ENCODE measurements around the gene GLIPR2.

Gene GLIPR2

GRCh38 chr9:36165826-36166167, 29.3 kb downstream of the GLIPR2 start:
- Histone ChIP-seq H3K18ac (ENCODE audit: low read depth in 1 of 2, low read length in 2 of 2) (peak overlapping the region in 1 of 2 experiments; percentile 28), H2BK15ac (ENCODE audit: low read depth, poor library complexity, severe bottlenecking) (no peak overlapping the region), H3K9ac (ENCODE audit: low read length) (peak overlapping the region; percentile 87), H3K79me1 (replicated peaks; ENCODE audit: low read length, poor library complexity, severe bottlenecking) (no peaks in the 10 kb centered on the region), H2BK5ac (ENCODE audit: low read depth, low read length, poor library complexity, severe bottlenecking) (no peak overlapping the region), H3K23ac (ENCODE audit: low read length in 2 of 2) (no peak overlapping the region), H3K4me2 (ENCODE audit: low read length, poor library complexity, severe bottlenecking) (no peak overlapping the region), H4K91ac (ENCODE audit: low read length) (no peak overlapping the region), H3K36me3 (ENCODE audit: control insufficient read depth in 1 of 2, insufficient read depth in 2 of 2, low read depth in 1 of 2, low read length in 2 of 2) (peaks cover 0 to 19% of the 10 kb centered on the region in 2 experiments), H2AFZ (ENCODE audit: low read depth, low read length) (no peak overlapping the region), H3K27ac (ENCODE audit: low read length, poor library complexity, severe bottlenecking) (no peak overlapping the region), H2BK120ac (ENCODE audit: low read depth, low read length) (peak overlapping the region; percentile 83), H3K4ac (ENCODE audit: low read depth in 1 of 2, low read length in 2 of 2) (no peak overlapping the region), H3K4me3 (ENCODE audit: insufficient read depth in 1 of 2, low read depth in 1 of 2, low read length in 2 of 2) (peak overlapping the region in 1 of 2 experiments; percentile 83), H3K4me1 (ENCODE audit: control insufficient read depth, insufficient read depth, low read depth, low read length) (peaks cover 32% of the 10 kb centered on the region), H2AK5ac (ENCODE audit: low read length, severe bottlenecking) (peak overlapping the region; percentile 76), H3K9me3 (ENCODE audit: control insufficient read depth, low read length) (no peaks in the 10 kb centered on the region), H3K27me3 (ENCODE audit: control insufficient read depth in 1 of 2, insufficient read depth in 1 of 2, low read length in 2 of 2) (no peaks in the 10 kb centered on the region), H2BK12ac (ENCODE audit: low read length in 2 of 2) (no peak overlapping the region), H3K14ac (ENCODE audit: low read length in 2 of 2) (no peak overlapping the region), H4K8ac (ENCODE audit: low read length) (peak overlapping the region; percentile 69)
- WGBS, result 65% methylated on average over 11 of the region's 12 CpGs
- peak; percentile 32 for DNase-seq

- peak overlapping the region; percentile 32 to 83 for H3K4me3 ChIP-seq (ENCODE audit: insufficient read depth in 1 of 2, low read depth in 1 of 2, low read length in 2 of 2)
- peaks cover 30% of the 10 kb centered on the region for H3K4me1 ChIP-seq (ENCODE audit: control insufficient read depth, insufficient read depth, low read depth, low read length)
- DNase-seq, result peak; percentile 80
- peak overlapping the region; percentile 65 for H3K4me2 ChIP-seq (ENCODE audit: low read length, poor library complexity, severe bottlenecking)
- peak overlapping the region in 1 of 2 experiments; percentile 42 for H2BK12ac ChIP-seq (ENCODE audit: low read length in 2 of 2)
- no peak overlapping the region for H3K27ac ChIP-seq (ENCODE audit: low read length, poor library complexity, severe bottlenecking)
- H2AFZ ChIP-seq (ENCODE audit: low read depth, low read length), result peak overlapping the region; percentile 54
- H3K23ac ChIP-seq (ENCODE audit: low read length in 2 of 2), result peak overlapping the region in 1 of 2 experiments; percentile 41
- peak overlapping the region; percentile 87 for H3K9ac ChIP-seq (ENCODE audit: low read length)
- H4K91ac ChIP-seq (ENCODE audit: low read length), result no peak overlapping the region
- peak overlapping the region; percentile 83 for H2BK120ac ChIP-seq (ENCODE audit: low read depth, low read length)
- peaks cover 0 to 25% of the 10 kb centered on the region in 2 experiments for H3K36me3 ChIP-seq (ENCODE audit: control insufficient read depth in 1 of 2, insufficient read depth in 2 of 2, low read depth in 1 of 2, low read length in 2 of 2)
- no peaks in the 10 kb centered on the region for H3K27me3 ChIP-seq (ENCODE audit: control insufficient read depth in 1 of 2, insufficient read depth in 1 of 2, low read length in 2 of 2)
- H3K4ac ChIP-seq (ENCODE audit: low read depth in 1 of 2, low read length in 2 of 2), result peak overlapping the region in 1 of 2 experiments; percentile 45
- WGBS, result 10% methylated on average over 49 of the region's 58 CpGs
- H3K18ac ChIP-seq (ENCODE audit: low read depth in 1 of 2, low read length in 2 of 2), result peak overlapping the region in 1 of 2 experiments; percentile 88
- H2BK5ac ChIP-seq (ENCODE audit: low read depth, low read length, poor library complexity, severe bottlenecking), result peak overlapping the region; percentile 24
- no peak overlapping the region for H2BK15ac ChIP-seq (ENCODE audit: low read depth, poor library complexity, severe bottlenecking)
- H4K8ac ChIP-seq (ENCODE audit: low read length), result peak overlapping the region; percentile 79
- no peak overlapping the region for H2AK5ac ChIP-seq (ENCODE audit: low read length, severe bottlenecking)
- no peaks in the 10 kb centered on the region for H3K9me3 ChIP-seq (ENCODE audit: control insufficient read depth, low read length)
- peak overlapping the region in 1 of 2 experiments; percentile 21 for H3K14ac ChIP-seq (ENCODE audit: low read length in 2 of 2)
- no peaks in the 10 kb centered on the region for H3K79me1 ChIP-seq (replicated peaks; ENCODE audit: low read length, poor library complexity, severe bottlenecking)
These were observed 29.8 kb downstream of the GLIPR2 start for GRCh38 chr9:36166168-36166927.

GRCh38 chr9:36169166-36169565, 32.6 kb downstream of the GLIPR2 start, which contains the start of gene CCIN:
Gene CCIN, plus strand, starts transcription at chr9:36169388. Its CDS starts 115 bp downstream, at chr9:36169503.
- H2BK5ac ChIP-seq (ENCODE audit: low read depth, low read length, poor library complexity, severe bottlenecking), result no peak within 1 kb of the TSS
- DNase-seq, result no peak
- no peak within 1 kb of the TSS for H3K4me2 ChIP-seq (ENCODE audit: low read length, poor library complexity, severe bottlenecking)
- 96% methylated on average over 6 of the region's 6 CpGs for WGBS
- H3K4me1 ChIP-seq (ENCODE audit: control insufficient read depth, insufficient read depth, low read depth, low read length), result peaks cover 13% of the 10 kb centered on the region
- H2BK12ac ChIP-seq (ENCODE audit: low read length in 2 of 2), result no peak within 1 kb of the TSS
- H4K91ac ChIP-seq (ENCODE audit: low read length), result no peak within 1 kb of the TSS
- H3K36me3 ChIP-seq (ENCODE audit: control insufficient read depth in 1 of 2, insufficient read depth in 2 of 2, low read depth in 1 of 2, low read length in 2 of 2), result peaks cover 0 to 22% of the 10 kb centered on the region in 2 experiments
- no peak within 1 kb of the TSS for H3K23ac ChIP-seq (ENCODE audit: low read length in 2 of 2)
- no peak within 1 kb of the TSS for H2BK120ac ChIP-seq (ENCODE audit: low read depth, low read length)
- no peaks in the 10 kb centered on the region for H3K27me3 ChIP-seq (ENCODE audit: control insufficient read depth in 1 of 2, insufficient read depth in 1 of 2, low read length in 2 of 2)
- no peak within 1 kb of the TSS for H4K8ac ChIP-seq (ENCODE audit: low read length)
- no peak within 1 kb of the TSS for H2AFZ ChIP-seq (ENCODE audit: low read depth, low read length)
- H3K4ac ChIP-seq (ENCODE audit: low read depth in 1 of 2, low read length in 2 of 2), result no peak within 1 kb of the TSS
- no peak within 1 kb of the TSS for H3K14ac ChIP-seq (ENCODE audit: low read length in 2 of 2)
- no peak within 1 kb of the TSS for H3K27ac ChIP-seq (ENCODE audit: low read length, poor library complexity, severe bottlenecking)
- H3K18ac ChIP-seq (ENCODE audit: low read depth in 1 of 2, low read length in 2 of 2), result no peak within 1 kb of the TSS
- no peaks in the 10 kb centered on the region for H3K9me3 ChIP-seq (ENCODE audit: control insufficient read depth, low read length)
- no peak within 1 kb of the TSS for H2AK5ac ChIP-seq (ENCODE audit: low read length, severe bottlenecking)
- H2BK15ac ChIP-seq (ENCODE audit: low read depth, poor library complexity, severe bottlenecking), result no peak within 1 kb of the TSS
- no peak within 1 kb of the TSS for H3K9ac ChIP-seq (ENCODE audit: low read length)
- H3K4me3 ChIP-seq (ENCODE audit: insufficient read depth in 1 of 2, low read depth in 1 of 2, low read length in 2 of 2), result no peak within 1 kb of the TSS
- no peaks in the 10 kb centered on the region for H3K79me1 ChIP-seq (replicated peaks; ENCODE audit: low read length, poor library complexity, severe bottlenecking)

- Histone ChIP-seq H3K27ac (ENCODE audit: low read length, poor library complexity, severe bottlenecking) (no peak overlapping the region), H2BK15ac (ENCODE audit: low read depth, poor library complexity, severe bottlenecking) (no peak overlapping the region), H2BK120ac (ENCODE audit: low read depth, low read length) (no peak overlapping the region), H2BK12ac (ENCODE audit: low read length in 2 of 2) (no peak overlapping the region), H2BK5ac (ENCODE audit: low read depth, low read length, poor library complexity, severe bottlenecking) (no peak overlapping the region), H4K8ac (ENCODE audit: low read length) (no peak overlapping the region), H2AK5ac (ENCODE audit: low read length, severe bottlenecking) (no peak overlapping the region), H3K9me3 (ENCODE audit: control insufficient read depth, low read length) (no peaks in the 10 kb centered on the region), H3K4me2 (ENCODE audit: low read length, poor library complexity, severe bottlenecking) (no peak overlapping the region), H3K23ac (ENCODE audit: low read length in 2 of 2) (no peak overlapping the region), H3K14ac (ENCODE audit: low read length in 2 of 2) (no peak overlapping the region), H3K4ac (ENCODE audit: low read depth in 1 of 2, low read length in 2 of 2) (no peak overlapping the region), H3K36me3 (ENCODE audit: control insufficient read depth in 1 of 2, insufficient read depth in 2 of 2, low read depth in 1 of 2, low read length in 2 of 2) (peaks cover 0 to 22% of the 10 kb centered on the region in 2 experiments), H3K18ac (ENCODE audit: low read depth in 1 of 2, low read length in 2 of 2) (no peak overlapping the region), H4K91ac (ENCODE audit: low read length) (no peak overlapping the region), H2AFZ (ENCODE audit: low read depth, low read length) (no peak overlapping the region), H3K4me3 (ENCODE audit: insufficient read depth in 1 of 2, low read depth in 1 of 2, low read length in 2 of 2) (no peak overlapping the region), H3K79me1 (replicated peaks; ENCODE audit: low read length, poor library complexity, severe bottlenecking) (no peaks in the 10 kb centered on the region), H3K4me1 (ENCODE audit: control insufficient read depth, insufficient read depth, low read depth, low read length) (peaks cover 10% of the 10 kb centered on the region), H3K27me3 (ENCODE audit: control insufficient read depth in 1 of 2, insufficient read depth in 1 of 2, low read length in 2 of 2) (no peaks in the 10 kb centered on the region), H3K9ac (ENCODE audit: low read length) (no peak overlapping the region)
- 94% methylated on average over 17 of the region's 17 CpGs for WGBS
- no peak for DNase-seq
These were observed 33.2 kb downstream of the GLIPR2 start for GRCh38 chr9:36169708-36170107.
